ENCODE data around the gene PVR. TPM values are rescaled to one million over a fixed set of nuclear protein-coding genes. Genes with fewer than 3 reads are reported as not detected.
A peak's percentile ranks its signal among the peaks of the same experiment; 100 is the strongest.

PVR gene
- total RNA-seq, 1 donor from 2014 or later: 33.5 TPM

DNA sequence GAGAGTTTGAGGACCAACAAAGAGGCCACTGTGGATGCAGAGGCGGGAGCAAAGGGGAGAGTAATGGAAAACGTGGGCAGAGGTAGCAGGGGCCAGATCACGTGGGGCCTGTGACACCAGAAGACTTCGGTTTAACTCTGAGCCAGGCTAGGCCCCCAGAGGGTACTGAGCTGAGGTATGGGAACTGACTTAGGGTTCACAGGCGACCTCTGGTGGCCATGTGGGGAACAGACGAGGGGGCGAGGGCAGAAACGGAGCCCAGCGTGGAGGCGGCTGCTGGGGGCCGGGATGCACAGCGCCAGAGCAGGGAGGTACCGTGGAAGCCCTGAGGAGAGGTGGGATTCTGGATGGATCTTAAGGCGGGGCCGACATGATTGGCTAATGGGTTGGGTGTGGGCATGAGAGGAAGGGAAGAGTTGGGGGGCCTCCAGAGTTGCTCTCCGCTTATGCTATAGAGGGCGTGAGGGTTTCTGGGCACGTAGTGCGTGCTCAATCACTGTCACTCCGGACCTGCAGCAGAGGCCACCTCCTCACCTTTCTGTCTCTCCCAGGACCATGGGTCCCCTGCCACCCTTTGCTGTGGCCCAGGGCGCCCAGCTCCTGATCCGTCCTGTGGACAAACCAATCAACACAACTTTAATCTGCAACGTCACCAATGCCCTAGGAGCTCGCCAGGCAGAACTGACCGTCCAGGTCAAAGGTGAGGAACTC, 13.7 kb downstream of the PVR start:
- intact Hi-C loops (cut with micrococcal nuclease): loop anchor here (2.0 kb wide), 1 partner anchor 83 kb away; no protein-coding TSS in a partner anchor
- H3K36me3 ChIP-seq: peaks cover 86% of the 10 kb centered on the region

DNA sequence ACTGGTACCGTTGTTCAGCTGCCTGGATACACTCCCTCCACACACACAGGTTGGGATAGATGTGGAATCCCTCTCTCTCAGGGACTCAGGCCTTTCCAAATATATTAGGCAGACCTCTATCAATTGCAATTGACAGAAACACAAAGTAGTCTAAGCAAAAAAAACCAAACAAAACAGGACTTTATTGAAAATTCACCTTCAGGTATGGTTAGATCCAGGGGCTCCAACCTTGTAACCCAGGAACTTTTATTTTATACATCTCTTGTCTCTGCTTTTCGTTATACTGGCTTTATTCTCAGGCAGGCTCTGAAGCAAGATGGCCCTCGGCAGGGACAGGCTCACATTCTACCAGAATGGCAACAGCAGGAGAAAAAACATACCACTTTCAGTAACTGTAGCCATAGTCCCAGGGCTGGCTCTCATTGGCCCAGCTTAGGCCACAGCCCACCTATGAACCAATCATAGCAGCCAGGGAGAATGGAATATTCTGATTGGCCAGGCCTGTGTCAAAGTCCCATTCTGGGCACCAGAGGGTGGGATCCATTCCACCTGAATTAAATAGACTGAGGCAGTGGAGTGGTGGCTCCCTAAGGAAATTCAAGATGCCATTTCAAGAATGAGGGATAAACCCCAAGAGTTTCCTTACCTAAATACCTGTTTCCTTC, 14.5 kb downstream of the PVR start:
- Histone ChIP-seq H3K4me3 (no peak overlapping the region), H3K9me3 (replicated peaks) (no peaks in the 10 kb centered on the region), H3K27me3 (ENCODE audit: low read depth) (no peaks in the 10 kb centered on the region), H3K4me1 (peaks cover 12% of the 10 kb centered on the region), H3K36me3 (peaks cover 85% of the 10 kb centered on the region), H3K27ac (replicated peaks) (no peak overlapping the region)
- DNase-seq: no peak
- TF ChIP-seq, protein P1, sequence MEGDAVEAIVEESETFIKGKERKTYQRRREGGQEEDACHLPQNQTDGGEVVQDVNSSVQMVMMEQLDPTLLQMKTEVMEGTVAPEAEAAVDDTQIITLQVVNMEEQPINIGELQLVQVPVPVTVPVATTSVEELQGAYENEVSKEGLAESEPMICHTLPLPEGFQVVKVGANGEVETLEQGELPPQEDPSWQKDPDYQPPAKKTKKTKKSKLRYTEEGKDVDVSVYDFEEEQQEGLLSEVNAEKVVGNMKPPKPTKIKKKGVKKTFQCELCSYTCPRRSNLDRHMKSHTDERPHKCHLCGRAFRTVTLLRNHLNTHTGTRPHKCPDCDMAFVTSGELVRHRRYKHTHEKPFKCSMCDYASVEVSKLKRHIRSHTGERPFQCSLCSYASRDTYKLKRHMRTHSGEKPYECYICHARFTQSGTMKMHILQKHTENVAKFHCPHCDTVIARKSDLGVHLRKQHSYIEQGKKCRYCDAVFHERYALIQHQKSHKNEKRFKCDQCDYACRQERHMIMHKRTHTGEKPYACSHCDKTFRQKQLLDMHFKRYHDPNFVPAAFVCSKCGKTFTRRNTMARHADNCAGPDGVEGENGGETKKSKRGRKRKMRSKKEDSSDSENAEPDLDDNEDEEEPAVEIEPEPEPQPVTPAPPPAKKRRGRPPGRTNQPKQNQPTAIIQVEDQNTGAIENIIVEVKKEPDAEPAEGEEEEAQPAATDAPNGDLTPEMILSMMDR (IDR thresholded peaks at IDR 0.05; ENCODE audit: borderline replicate concordance): no peak
- intact Hi-C loops (cut with micrococcal nuclease): no loop called here

More for the DNA sequence above, 13.7 kb downstream of the PVR start:
- H3K4me1 ChIP-seq: peaks cover 12% of the 10 kb centered on the region
- no peaks in the 10 kb centered on the region for H3K27me3 ChIP-seq (ENCODE audit: low read depth)
- no peaks in the 10 kb centered on the region for H3K9me3 ChIP-seq (replicated peaks)
- DNase-seq: peak; percentile 59
- no peak overlapping the region for H3K27ac ChIP-seq (replicated peaks)
- no peak overlapping the region for H3K4me3 ChIP-seq
- TF ChIP-seq, protein P1 (IDR thresholded peaks at IDR 0.05; ENCODE audit: borderline replicate concordance): peak; percentile 95

DNA sequence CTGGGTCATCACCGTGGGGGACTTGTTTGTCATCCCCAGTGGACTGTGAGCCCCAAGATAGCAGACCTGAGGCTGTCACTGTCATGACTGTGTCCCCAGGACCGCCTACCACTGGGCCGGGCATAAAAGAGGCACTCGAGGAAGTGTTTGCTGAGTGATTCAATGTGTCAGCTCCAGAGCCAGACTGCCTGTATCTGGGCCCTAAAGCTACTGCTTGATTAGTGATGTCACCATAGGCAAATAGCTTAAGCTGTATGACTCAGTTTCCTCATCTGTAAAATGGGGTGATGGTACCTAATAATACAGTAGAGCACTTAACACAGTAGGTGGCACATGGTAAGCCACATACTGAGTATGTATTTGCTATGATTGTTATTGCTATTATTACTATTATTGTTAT, 16.4 kb downstream of the PVR start:
- intact Hi-C loops (cut with micrococcal nuclease): no loop called here
- no peak for DNase-seq

DNA sequence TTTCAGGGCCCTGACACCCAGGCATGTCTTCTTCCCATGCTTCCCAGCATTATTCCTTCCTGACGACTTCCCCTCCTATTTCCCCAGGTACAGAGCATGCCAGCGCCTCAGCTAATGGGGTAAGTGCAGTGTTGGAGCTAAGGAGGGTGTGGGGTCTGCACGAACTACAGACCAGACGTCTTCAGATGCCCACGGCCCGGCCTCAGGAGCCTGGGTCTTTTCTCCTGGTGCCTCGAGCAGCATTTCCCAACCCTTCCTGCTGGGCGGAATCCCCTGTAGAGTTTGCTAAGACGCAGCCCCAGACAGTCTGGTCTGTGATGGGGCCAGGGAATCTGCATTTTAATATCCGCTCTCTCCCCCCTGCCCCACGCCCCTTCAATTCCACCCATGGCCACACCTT, 17.5 kb downstream of the PVR start:
- Histone ChIP-seq H3K27me3 (ENCODE audit: low read depth) (no peaks in the 10 kb centered on the region), H3K4me1 (peaks cover 8% of the 10 kb centered on the region)

More for the DNA sequence above, 16.4 kb downstream of the PVR start:
- Histone ChIP-seq H3K27ac (replicated peaks) (no peak overlapping the region), H3K27me3 (ENCODE audit: low read depth) (no peaks in the 10 kb centered on the region), H3K9me3 (replicated peaks) (no peaks in the 10 kb centered on the region), H3K36me3 (peaks cover 74% of the 10 kb centered on the region), H3K4me1 (peaks cover 8% of the 10 kb centered on the region), H3K4me3 (no peak overlapping the region)
- TF ChIP-seq, protein P1 (IDR thresholded peaks at IDR 0.05; ENCODE audit: borderline replicate concordance): no peak

DNA sequence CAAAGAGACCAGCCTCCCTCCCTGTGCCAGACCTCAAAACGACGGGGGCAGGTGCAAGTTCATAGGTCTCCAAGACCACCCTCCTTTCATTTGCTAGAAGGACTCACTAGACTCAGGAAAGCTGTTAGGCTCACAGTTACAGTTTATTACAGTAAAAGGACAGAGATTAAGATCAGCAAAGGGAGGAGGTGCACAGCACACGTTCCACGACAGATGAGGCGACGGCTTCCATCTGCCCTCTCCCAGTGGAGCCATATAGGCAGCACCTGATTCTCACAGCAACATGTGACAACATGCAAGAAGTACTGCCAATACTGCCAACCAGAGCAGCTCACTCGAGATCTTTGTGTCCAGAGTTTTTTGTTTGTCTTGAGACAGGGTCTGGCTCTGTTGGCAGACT, 18.2 kb downstream of the PVR start:
- intact Hi-C loops (cut with micrococcal nuclease): no loop called here
- H3K36me3 ChIP-seq: peaks cover 56% of the 10 kb centered on the region
- no peak for DNase-seq
- no peak overlapping the region for H3K4me3 ChIP-seq
- no peaks in the 10 kb centered on the region for H3K27me3 ChIP-seq (ENCODE audit: low read depth)
- H3K4me1 ChIP-seq: peaks cover 7% of the 10 kb centered on the region
- no peak overlapping the region for H3K27ac ChIP-seq (replicated peaks)
- H3K9me3 ChIP-seq (replicated peaks): no peaks in the 10 kb centered on the region
- TF ChIP-seq, protein P1 (IDR thresholded peaks at IDR 0.05; ENCODE audit: borderline replicate concordance): no peak

More for the DNA sequence above, 17.5 kb downstream of the PVR start:
- Histone ChIP-seq H3K36me3 (peaks cover 63% of the 10 kb centered on the region), H3K9me3 (replicated peaks) (no peaks in the 10 kb centered on the region), H3K4me3 (no peak overlapping the region), H3K27ac (replicated peaks) (no peak overlapping the region)
- TF ChIP-seq, protein P1 (IDR thresholded peaks at IDR 0.05; ENCODE audit: borderline replicate concordance): no peak
- intact Hi-C loops (cut with micrococcal nuclease): no loop called here
- no peak for DNase-seq

Data from left ventricle myocardium inferior (tissue), 1 donor.